ENCODE results near the gene CUL4A. TPM values are rescaled to one million over a fixed set of nuclear protein-coding genes. Genes with fewer than 3 reads are reported as not detected.

The CUL4A gene
- total RNA-seq, 3 donors from 2014 or later (not counting 1 experiment from before 2014, with no cell fraction given): 56.3 to 97.8 (median 97.7) TPM

DNA sequence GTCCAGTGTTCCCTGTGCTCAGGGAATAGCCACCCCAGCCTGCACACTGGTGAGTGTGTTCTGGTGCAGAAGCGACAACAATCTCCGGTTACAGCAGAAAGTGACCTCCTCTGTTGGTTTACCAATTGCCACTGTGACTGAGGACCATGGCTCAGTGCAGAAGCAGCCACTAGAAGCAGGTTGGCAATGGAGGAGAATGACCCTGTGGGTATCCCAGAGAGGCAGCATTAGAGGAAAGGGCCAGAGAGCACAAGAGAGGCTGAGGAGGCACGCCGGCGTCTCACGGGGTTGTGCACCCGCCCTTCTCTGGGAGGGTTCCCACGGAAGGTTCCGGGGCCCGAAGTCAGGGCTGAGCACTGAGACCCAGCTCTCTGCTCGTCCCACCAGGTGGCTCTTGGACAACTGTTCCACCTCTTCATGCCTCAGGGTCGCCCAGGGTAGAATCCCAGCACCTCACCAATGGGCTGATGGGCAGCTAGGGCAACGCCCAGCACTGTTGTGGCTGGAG, 36.9 kb upstream of the CUL4A start:
- no peak overlapping the region for H3K4me3 ChIP-seq (ENCODE audit: low read length)
- TF ChIP-seq, protein P1, sequence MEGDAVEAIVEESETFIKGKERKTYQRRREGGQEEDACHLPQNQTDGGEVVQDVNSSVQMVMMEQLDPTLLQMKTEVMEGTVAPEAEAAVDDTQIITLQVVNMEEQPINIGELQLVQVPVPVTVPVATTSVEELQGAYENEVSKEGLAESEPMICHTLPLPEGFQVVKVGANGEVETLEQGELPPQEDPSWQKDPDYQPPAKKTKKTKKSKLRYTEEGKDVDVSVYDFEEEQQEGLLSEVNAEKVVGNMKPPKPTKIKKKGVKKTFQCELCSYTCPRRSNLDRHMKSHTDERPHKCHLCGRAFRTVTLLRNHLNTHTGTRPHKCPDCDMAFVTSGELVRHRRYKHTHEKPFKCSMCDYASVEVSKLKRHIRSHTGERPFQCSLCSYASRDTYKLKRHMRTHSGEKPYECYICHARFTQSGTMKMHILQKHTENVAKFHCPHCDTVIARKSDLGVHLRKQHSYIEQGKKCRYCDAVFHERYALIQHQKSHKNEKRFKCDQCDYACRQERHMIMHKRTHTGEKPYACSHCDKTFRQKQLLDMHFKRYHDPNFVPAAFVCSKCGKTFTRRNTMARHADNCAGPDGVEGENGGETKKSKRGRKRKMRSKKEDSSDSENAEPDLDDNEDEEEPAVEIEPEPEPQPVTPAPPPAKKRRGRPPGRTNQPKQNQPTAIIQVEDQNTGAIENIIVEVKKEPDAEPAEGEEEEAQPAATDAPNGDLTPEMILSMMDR (IDR thresholded peaks at IDR 0.05): no peak
- no peaks in the 10 kb centered on the region for H3K36me3 Mint-ChIP-seq
- intact Hi-C loops (cut with micrococcal nuclease): no loop called here
- H3K27ac Mint-ChIP-seq: peak overlapping the region in 1 of 2 donors; percentile 100
- no peaks in the 10 kb centered on the region for H3K36me3 ChIP-seq (ENCODE audit: control insufficient read depth, insufficient read depth, low read length)
- WGBS (ENCODE audit: insufficient coverage): 97% methylated on average over 13 of the region's 13 CpGs
- no peak for ATAC-seq
- H3K27me3 ChIP-seq (ENCODE audit: control insufficient read depth, insufficient read depth, low read length): no peaks in the 10 kb centered on the region
- H3K27ac ChIP-seq (ENCODE audit: low read length): no peak overlapping the region
- H3K9me3 ChIP-seq (ENCODE audit: control insufficient read depth, insufficient read depth, low read length): no peaks in the 10 kb centered on the region
- peak overlapping the region; percentile 21 for H3K4me3 Mint-ChIP-seq
- H3K4me1 Mint-ChIP-seq: peaks cover 15 to 51% of the 10 kb centered on the region in 2 donors
- H3K4me1 ChIP-seq (ENCODE audit: control insufficient read depth, insufficient read depth, low read length): peaks cover 40% of the 10 kb centered on the region
- H3K27me3 Mint-ChIP-seq (ENCODE audit: low read depth in 2 of 2): no peaks in the 10 kb centered on the region
- no peak for DNase-seq
- H3K9me3 Mint-ChIP-seq: peaks cover 2 to 3% of the 10 kb centered on the region in 2 donors

DNA sequence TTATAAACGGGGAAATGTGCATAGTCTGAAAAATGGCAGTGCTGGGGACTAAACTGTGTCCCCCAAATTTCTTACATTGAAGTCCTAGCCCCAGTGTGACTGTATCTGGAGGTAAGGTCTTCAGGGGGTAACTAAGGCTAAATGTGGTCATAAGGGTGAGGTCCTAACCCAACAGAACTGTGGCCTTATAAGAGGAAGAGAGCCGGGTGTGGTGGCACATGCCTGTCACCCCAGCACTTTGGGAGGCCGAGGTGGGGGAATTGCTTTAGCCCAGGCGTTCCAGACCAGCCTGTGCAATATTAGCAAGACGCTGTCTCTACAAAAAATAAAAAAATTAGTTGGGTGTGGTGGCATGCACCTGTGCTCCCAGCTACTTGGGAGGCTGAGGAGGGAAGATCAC, 33.1 kb upstream of the CUL4A start:
- H3K9me3 ChIP-seq (ENCODE audit: control insufficient read depth, insufficient read depth, low read length): no peaks in the 10 kb centered on the region
- no peaks in the 10 kb centered on the region for H3K27me3 Mint-ChIP-seq (ENCODE audit: low read depth in 2 of 2)
- ATAC-seq: peak in 2 of 3 donors; percentile 96 to 98
- peak overlapping the region; percentile 76 for H3K27ac ChIP-seq (ENCODE audit: low read length)
- peak overlapping the region; percentile 63 to 100 for H3K27ac Mint-ChIP-seq
- no peaks in the 10 kb centered on the region for H3K9me3 Mint-ChIP-seq
- H3K36me3 Mint-ChIP-seq: peaks cover 29% of the 10 kb centered on the region
- intact Hi-C loops (cut with micrococcal nuclease): no loop called here
- H3K4me1 ChIP-seq (ENCODE audit: control insufficient read depth, insufficient read depth, low read length): peaks cover 44% of the 10 kb centered on the region
- peak in 1 of 2 donors; percentile 91 for DNase-seq
- WGBS (ENCODE audit: insufficient coverage): 32% methylated on average over 4 of the region's 5 CpGs
- TF ChIP-seq, protein P1 (IDR thresholded peaks at IDR 0.05): no peak
- no peak overlapping the region for H3K4me3 ChIP-seq (ENCODE audit: low read length)
- H3K4me3 Mint-ChIP-seq: peak overlapping the region; percentile 87
- no peaks in the 10 kb centered on the region for H3K27me3 ChIP-seq (ENCODE audit: control insufficient read depth, insufficient read depth, low read length)
- H3K36me3 ChIP-seq (ENCODE audit: control insufficient read depth, insufficient read depth, low read length): peaks cover 31% of the 10 kb centered on the region
- peaks cover 10 to 52% of the 10 kb centered on the region in 2 donors for H3K4me1 Mint-ChIP-seq

DNA sequence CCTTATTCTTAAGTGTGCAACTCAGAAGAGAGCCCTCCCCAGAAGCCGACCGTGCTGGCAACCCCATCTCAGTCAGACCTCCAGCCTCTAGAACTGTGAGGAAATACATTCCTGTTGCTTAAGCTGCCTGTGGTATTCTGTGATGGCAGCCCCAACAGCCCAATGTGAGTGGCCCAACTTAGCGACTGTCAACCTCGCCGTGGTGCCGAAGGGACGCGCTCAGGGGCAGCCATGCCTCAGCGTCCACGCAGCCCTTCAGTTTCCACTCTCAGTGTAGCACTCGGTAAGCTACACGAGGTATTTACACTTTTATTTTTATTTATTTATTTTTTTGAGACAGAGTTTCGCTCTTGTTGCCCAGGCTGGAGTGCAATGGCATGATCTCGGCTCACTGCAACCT, 32.6 kb upstream of the CUL4A start:
- peaks cover 10 to 54% of the 10 kb centered on the region in 2 donors for H3K4me1 Mint-ChIP-seq
- H3K27me3 ChIP-seq (ENCODE audit: control insufficient read depth, insufficient read depth, low read length): no peaks in the 10 kb centered on the region
- H3K9me3 ChIP-seq (ENCODE audit: control insufficient read depth, insufficient read depth, low read length): no peaks in the 10 kb centered on the region
- H3K36me3 Mint-ChIP-seq: peaks cover 32% of the 10 kb centered on the region
- intact Hi-C loops (cut with micrococcal nuclease): no loop called here
- DNase-seq: no peak
- no peaks in the 10 kb centered on the region for H3K27me3 Mint-ChIP-seq (ENCODE audit: low read depth in 2 of 2)
- no peak overlapping the region for H3K4me3 Mint-ChIP-seq
- ATAC-seq: peak in 1 of 3 donors; percentile 8
- no peak overlapping the region for H3K4me3 ChIP-seq (ENCODE audit: low read length)
- H3K27ac ChIP-seq (ENCODE audit: low read length): peak overlapping the region; percentile 76
- no peaks in the 10 kb centered on the region for H3K9me3 Mint-ChIP-seq
- TF ChIP-seq, protein P1 (IDR thresholded peaks at IDR 0.05): no peak
- H3K4me1 ChIP-seq (ENCODE audit: control insufficient read depth, insufficient read depth, low read length): peaks cover 42% of the 10 kb centered on the region
- H3K36me3 ChIP-seq (ENCODE audit: control insufficient read depth, insufficient read depth, low read length): peaks cover 31% of the 10 kb centered on the region
- 93% methylated on average over 10 of the region's 14 CpGs for WGBS (ENCODE audit: insufficient coverage)
- peak overlapping the region in 1 of 2 donors; percentile 100 for H3K27ac Mint-ChIP-seq

All from natural killer cell (primary cell).